Activated effector memory CD4-positive, alpha-beta T cell treated with anti-CD3 and anti-CD28 coated beads, Interleukin-2, amount 50 U/mL, for 16 hours (primary cell): ENCODE measurements around the gene MGAT5.

ENCODE experiments used
- DNase-seq: peaks from one replicate; pipeline ENCODE4 v3.0.0-alpha.2; 2020

MGAT5 gene

DNA sequence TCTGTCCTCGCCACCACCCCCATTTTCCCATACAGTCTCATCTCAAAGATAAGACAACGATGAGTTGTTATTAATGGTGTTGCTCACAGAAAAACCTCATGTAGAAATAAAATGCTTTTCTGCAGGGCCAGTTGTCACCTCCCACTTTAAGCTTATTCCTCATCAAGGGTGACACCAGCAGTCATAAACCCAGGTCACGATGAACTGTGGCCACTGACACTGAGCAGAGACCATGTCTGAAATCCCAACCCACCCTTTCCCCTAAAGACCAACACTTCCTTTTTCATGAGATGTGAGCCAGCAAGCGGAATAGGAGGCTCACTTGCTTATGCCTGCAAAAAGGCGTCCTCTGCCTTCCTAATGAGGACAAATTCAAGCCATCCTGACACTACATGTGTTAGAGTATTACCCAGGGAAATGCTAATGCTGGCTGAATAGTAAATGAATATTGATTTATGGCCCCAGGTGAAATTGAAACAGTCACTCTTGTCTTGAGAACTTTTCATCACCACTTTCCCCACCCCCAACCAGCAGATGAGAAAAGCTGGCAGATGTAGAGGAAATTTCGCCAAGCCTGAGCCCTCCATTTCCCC lies 228.4 kb downstream of the MGAT5 start:
- DNase-seq: no peak

DNA sequence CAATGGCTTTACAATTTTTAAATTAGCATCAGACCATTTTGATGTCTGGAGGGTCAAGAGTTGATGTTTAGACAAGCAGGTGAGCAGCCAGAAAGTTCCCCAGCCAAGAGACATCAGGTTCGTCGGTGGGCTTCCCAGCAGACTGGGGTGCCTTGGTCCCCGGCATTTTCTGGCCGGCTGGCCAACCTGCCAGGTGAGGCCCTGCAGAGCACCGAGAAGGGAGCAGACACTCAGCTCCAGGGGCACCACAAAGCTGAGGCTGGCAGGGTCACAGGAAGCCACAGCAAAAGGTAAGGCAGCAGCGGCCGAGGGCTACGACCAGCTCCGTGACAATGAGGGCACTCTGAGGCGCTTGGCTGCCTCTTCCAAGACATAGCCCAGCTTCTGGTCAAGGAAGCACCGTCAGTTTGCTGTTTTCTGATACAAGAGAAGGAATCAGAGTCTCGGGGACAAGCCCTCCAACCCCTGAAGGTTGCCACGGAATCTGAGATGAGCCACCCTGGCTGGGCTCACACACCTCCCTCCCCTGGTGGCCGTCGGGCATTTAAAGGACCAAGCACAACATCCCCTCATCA lies 229.0 kb downstream of the MGAT5 start:
- no peak for DNase-seq

DNA sequence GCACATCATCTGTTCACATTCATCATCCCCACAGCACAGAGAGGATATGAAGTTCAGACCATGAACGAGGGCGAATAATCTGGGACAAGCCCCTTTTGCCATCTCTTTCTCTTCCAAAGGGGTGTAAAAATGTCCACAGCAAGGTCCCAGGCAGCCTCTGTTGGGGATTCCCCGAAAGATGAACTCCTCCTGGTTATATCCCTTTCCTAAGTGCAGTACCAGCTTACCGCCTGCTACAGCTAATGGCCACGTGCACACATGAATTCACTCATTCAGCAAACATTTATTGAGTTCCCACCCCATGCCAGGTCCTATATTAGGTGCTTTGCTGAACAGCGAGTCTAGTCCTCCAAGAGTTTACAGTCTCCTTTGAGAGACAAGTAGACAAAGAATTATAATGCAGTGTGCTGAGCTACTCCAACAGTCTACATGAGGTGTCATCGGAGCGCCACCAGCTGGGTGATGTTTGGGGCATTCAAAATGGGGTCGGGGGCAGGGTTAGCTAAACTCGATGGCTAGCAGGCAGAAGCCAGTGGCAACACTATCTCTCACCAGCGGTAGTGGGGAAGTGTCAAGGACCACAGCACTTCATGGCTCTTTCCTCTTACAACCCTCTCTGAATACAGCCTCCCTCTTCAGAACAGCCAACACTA lies 236.0 kb downstream of the MGAT5 start:
- DNase-seq: no peak

DNA sequence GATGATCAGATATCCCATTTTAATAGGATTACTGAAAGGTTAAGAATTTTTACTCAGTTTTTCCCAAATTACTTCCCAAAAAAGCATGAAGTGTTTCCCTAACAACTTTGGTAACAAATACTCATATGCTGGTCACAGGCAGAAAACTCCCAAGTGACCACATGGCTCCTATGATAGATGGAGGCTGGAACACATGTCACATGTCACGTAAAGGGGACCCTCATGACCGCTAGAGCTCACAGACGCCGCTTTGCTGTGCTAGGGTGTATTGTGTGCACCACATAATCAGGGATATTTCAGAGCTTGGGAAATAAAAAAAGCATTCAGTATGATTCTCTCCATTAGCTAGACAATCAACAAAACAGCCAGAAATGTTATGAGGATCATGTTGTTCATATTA lies 236.7 kb downstream of the MGAT5 start:
- DNase-seq: no peak

DNA sequence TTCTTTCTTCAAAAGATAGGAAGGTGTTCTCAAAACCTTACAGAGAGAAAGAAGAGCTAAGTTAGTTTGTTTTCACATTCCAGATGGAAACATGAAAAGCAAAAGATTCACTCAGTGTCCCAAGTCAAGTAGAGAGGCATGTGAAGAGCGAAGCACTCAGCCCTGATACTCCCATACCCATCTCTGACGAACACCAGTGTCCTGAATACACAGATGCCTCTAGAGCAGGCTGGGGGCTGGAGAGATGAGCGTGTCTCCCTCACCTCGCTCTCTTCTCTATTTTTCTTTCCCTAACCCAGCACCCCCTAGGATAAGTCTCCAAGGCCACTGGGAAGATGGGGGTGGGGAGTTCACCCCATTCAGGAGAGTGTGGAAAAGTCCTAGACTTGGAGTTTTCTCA lies 237.2 kb downstream of the MGAT5 start:
- no peak for DNase-seq

DNA sequence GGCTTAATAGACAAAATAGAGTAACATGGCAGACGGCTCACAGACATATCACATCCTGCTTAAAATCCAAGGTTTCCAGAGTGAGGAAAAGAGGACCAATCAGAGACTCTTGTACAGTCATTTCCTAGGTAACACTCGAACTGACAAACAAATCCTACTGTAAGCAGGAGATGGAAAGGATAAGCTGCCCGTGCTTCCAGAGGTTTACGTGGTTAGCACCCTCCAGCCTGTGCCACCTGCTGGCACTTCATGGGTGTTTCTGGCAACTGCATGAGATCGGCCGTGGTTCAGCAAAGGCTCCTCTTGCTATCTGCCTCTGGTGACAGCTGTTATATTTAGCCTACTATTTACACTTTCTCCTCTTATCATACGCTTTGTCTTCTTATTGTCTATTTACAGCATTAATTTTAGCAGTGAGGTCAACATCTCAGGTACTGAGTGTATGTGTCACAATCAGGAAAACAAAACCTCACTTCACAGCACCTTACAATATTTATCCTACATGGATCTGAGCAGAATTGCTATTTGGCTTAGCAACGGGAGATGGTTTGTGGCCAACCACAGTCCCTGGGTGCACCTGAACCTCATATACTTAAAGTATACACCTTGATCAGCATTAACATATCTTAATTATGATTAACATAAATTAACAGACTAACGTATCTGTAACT lies 238.0 kb downstream of the MGAT5 start:
- no peak for DNase-seq

DNA sequence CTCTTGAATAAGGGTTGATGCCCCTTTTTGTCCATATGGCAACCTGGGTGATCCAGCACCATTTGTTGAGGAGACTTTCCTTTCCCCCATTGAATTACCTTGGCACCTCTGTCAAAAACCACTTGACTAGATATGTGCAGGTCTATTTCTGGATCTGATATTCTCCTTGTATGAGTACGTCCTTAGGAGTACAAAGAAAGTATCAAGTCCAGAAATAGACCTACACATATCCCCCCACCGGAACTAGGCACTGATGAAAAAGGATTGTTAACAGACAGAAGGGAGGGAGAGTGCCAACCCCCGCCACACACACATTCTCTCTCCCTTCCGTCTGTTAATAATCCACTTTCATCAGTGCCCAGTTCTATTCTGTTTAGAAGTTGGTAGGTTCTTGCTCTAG lies 239.9 kb downstream of the MGAT5 start:
- DNase-seq: no peak

DNA sequence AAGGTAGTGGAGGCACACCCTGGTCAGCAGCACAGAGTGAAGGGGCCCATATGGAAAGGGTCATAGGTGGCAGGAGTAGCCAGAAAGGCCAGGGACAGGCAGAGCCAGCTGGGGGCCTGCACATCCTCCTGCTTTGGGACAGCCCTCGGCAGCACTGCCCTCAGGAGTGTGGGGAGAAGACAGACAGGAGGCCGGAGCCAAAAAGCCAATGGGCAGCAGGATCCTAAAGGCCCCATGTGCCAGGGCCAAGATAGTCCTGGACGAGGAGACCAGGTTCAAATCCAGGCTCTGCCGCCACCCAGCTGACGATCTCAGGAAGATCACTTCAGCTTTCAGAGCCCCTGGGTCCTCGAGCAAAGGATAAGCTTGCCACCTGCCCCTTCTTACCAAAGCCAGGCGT lies 244.8 kb downstream of the MGAT5 start:
- no peak for DNase-seq

DNA sequence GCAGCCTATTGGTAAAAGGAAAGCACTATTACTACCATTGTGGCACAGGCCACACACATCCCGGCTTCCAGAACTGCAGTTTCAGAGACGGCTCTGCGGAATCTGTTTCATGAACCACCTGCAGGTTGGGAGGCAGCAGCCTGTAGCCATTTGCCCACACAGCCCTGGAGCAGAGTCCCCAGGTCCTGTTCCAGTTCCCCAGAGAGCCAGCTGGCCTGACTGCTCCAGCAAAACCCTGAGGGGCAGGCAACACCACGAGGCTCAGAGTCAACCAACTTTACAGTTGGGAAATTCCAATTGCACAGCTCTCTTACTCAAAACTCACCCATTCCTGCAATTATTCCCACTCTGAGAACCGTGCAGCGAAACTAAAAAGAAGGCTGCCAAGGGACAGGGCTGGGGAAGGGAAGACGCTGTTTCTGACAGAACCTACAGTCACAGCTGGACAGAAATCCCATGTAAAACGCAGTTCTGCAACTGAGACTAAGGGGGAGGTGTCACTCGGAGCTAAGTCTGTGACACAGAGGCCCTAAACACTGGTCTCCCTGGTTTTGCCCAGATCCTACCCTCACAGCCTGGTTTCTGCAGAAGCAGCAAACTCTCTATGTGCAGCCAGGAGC lies 245.5 kb downstream of the MGAT5 start:
- DNase-seq: no peak

DNA sequence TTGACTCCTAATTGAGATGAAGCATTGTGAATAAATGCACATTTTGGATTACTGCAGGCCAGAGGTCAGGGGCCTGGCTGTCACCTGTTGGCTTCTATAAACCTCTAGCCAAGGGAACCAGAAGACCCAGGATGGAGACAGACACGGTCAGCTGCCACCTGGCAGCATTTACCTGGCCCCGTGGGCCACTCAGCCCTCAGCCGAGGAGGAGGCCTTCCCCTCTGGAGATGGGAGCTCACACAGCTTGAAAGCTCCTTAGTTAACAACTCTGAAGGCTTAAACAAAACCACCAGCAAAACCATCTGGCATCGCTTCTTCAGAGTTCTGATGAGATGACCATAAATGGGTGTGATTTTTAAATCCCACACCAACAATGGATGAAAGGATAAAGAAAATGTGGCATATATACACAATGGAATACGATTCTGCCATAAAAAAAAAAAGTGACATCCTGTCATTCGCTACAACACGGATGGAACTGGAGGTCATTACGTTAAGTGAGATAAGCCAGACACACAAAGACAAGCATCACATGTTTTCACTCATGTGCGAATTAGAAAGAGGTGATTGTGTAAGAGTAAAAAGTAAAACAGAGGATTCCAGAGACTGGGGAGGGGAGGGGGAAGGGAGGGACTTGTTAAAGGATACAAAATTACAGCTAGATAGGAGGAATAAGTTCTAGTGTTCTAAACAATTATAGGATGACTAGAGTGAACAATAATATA lies 246.5 kb downstream of the MGAT5 start:
- DNase-seq: no peak

DNA sequence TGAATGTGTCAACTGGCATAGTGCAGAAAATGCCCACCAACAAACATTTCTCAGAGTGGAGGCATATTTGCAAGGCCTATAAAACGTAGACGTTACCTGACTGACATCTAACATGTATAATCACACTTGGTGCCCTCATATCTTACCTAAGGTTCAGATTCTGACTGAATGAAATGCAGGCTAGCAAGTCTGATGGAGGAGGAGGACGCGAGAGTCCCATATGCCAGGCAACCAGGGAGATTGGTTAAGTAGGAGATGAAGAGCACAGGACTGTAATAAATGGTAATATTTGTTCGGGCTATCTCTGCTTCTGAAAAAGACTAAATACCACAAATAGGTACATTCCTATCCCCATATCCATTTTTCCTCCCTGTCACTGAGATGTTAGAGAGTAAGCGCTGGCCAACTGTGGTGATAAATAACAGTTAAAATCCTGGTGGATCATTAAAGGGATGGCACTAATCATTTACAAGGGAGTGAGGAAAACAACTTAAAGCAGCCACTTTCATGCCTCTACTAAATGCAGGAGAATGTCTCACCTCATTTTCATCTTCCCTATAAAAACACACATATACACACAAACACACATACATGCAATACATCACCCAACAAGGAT lies 247.7 kb downstream of the MGAT5 start:
- no peak for DNase-seq

DNA sequence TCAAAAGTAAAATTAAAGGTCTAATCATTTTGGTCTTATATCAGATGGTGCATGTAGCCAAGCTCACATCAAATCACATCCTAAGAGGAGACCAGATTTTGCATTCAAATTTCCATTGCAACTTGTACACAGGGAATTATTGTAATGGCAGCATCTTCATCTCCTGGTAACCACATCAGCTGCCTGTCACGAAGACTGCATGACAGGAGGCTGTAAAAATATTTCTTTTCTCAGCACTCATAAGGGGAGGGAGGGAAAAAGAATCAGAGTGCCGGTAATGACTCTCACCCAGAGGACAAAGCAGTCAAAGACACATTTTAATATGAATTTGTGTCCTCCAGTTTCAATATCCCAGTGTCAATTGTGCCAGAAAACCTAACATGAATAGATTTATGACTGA lies 248.2 kb downstream of the MGAT5 start:
- no peak for DNase-seq
